Stimulated activated CD8-positive, alpha-beta memory T cell treated with anti-CD3 and anti-CD28 coated beads, Interleukin-4, amount 100 ng/mL, for 1 hour (primary cell): ENCODE data around the gene GPHN.
"Not testable (repeated sequence)": the region's sequence is repeated elsewhere in the genome, so short reads cannot be mapped to it uniquely, and the experiment has no call there.

Experiments
- DNase-seq, 2 donors: peaks; one replicate each; pipeline ENCODE4 v3.0.0-alpha.2; 2020; ENCODE audit warnings: low read depth in 2 of 2, low spot score in 1 of 2

GPHN gene

GRCh38 chr14:66651536-66652220 lies 143.7 kb downstream of the GPHN start:
- no peak for DNase-seq

- no peak for DNase-seq
Measured at GRCh38 chr14:66652525-66653106, 144.7 kb downstream of the GPHN start.

GRCh38 chr14:66657780-66658179 lies 149.8 kb downstream of the GPHN start:
- DNase-seq: no peak

- DNase-seq: no peak
Measured at GRCh38 chr14:66662374-66662773, 154.4 kb downstream of the GPHN start.

GRCh38 chr14:66677780-66678179 lies 169.8 kb downstream of the GPHN start:
- no peak for DNase-seq

GRCh38 chr14:66680216-66680615 lies 172.3 kb downstream of the GPHN start:
- DNase-seq: no peak

GRCh38 chr14:66696326-66696725 lies 188.4 kb downstream of the GPHN start:
- DNase-seq: no peak

GRCh38 chr14:66698503-66698902 lies 190.6 kb downstream of the GPHN start:
- no peak for DNase-seq

- no peak for DNase-seq
Measured at GRCh38 chr14:66701813-66702212, 193.9 kb downstream of the GPHN start.

- no peak for DNase-seq
Measured at GRCh38 chr14:66708267-66708666, 200.3 kb downstream of the GPHN start.

GRCh38 chr14:66709291-66709690 lies 201.3 kb downstream of the GPHN start:
- no peak for DNase-seq

GRCh38 chr14:66714291-66714690 lies 206.3 kb downstream of the GPHN start:
- DNase-seq: not testable (repeated sequence)

- DNase-seq: not testable (repeated sequence)
Measured at GRCh38 chr14:66715313-66715712, 207.4 kb downstream of the GPHN start.

- DNase-seq: no peak
Measured at GRCh38 chr14:66716227-66716626, 208.3 kb downstream of the GPHN start.

GRCh38 chr14:66717561-66718140 lies 209.7 kb downstream of the GPHN start:
- DNase-seq: no peak

- DNase-seq: no peak
Measured at GRCh38 chr14:66724996-66725395, 217.0 kb downstream of the GPHN start.

- DNase-seq: not testable (repeated sequence)
Measured at GRCh38 chr14:66731298-66731697, 223.4 kb downstream of the GPHN start.

- no peak for DNase-seq
Measured at GRCh38 chr14:66735853-66736252, 227.9 kb downstream of the GPHN start.

- no peak for DNase-seq
Measured at GRCh38 chr14:66739826-66740225, 231.9 kb downstream of the GPHN start.

- no peak for DNase-seq
Measured at GRCh38 chr14:66745078-66745477, 237.1 kb downstream of the GPHN start.

- no peak for DNase-seq
Measured at GRCh38 chr14:66746316-66747006, 238.5 kb downstream of the GPHN start.

GRCh38 chr14:66752109-66752508 lies 244.2 kb downstream of the GPHN start:
- no peak for DNase-seq
